GM10248 (cell line): ENCODE data around the gene PLIN4.

Experiments used
- CTCF ChIA-PET: fragments of 300-600 bp; sonication (Branson Sonifier 250); formaldehyde crosslinking; extraction: SDS; loops from one replicate; lab custom pipeline; 2021; ENCODE audit warnings: antibody characterized with exemption; lab: Yijun Ruan, JAX
- POLR2A ChIA-PET: fragments of 350-650 bp; sonication (Branson Sonifier 250); formaldehyde crosslinking; extraction: SDS; loops from one replicate; lab custom pipeline; 2020; ENCODE audit warnings: antibody characterized with exemption; lab: Yijun Ruan, JAX
- DNase-seq: peaks from one replicate; pipeline ENCODE4 v3.0.0; 2012; ENCODE audit errors: extremely low spot score
- TF ChIP-seq, protein P1 (sequence below): IDR thresholded peaks from 2 replicates; pipeline ENCODE4 v1.5.1; 2012; ENCODE audit warnings: mild to moderate bottlenecking, low read depth; ENCODE audit errors: extremely low read depth, missing control alignments, control extremely low read depth

Gene PLIN4

DNA sequence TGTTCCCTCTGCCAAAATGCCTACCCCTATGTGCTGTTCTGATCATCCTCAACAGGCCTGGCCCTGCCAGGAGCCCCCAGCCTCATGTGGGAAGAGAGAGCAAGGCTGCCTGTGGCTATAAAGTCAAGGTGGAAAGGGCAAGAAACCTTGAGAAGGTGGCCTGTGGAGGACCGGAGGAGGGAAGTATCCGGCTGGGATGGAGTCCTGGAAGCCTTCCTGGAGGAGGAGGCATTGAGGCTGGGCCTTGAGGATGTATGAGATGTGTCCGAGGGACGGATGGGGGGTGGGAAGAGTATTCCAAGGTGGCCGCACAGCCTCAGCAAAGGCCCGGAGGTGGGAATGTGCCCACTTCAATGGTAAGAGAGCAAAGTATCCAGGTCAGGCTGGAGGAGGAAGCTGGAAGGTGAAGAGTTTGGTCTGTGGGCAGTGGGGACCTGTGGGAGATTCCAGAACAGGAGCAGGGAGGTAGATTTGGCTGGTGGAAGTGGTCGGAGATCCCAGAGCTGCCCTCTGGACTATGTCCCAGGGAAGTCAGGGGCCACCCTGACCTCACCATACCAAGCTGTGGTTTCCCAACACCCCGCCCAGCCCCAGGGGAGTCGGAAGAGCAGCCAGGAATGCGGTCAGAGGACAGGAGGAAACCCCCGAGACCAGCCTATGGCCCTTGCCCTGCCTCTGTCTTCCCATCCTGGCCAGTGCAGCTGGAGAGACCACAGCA, 3.0 kb upstream of the PLIN4 start:
- POLR2A ChIA-PET = no interaction called here
- DNase-seq = no peak
- TF ChIP-seq, protein P1, sequence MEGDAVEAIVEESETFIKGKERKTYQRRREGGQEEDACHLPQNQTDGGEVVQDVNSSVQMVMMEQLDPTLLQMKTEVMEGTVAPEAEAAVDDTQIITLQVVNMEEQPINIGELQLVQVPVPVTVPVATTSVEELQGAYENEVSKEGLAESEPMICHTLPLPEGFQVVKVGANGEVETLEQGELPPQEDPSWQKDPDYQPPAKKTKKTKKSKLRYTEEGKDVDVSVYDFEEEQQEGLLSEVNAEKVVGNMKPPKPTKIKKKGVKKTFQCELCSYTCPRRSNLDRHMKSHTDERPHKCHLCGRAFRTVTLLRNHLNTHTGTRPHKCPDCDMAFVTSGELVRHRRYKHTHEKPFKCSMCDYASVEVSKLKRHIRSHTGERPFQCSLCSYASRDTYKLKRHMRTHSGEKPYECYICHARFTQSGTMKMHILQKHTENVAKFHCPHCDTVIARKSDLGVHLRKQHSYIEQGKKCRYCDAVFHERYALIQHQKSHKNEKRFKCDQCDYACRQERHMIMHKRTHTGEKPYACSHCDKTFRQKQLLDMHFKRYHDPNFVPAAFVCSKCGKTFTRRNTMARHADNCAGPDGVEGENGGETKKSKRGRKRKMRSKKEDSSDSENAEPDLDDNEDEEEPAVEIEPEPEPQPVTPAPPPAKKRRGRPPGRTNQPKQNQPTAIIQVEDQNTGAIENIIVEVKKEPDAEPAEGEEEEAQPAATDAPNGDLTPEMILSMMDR = no peak
- CTCF ChIA-PET = interaction anchor here (1.0 to 6.0 kb wide), 4 partner anchors 14 to 116 kb away, joined by 3 to 64 read pairs (median 15); partner anchors contain the start of gene PLIN5

GRCh38 chr19:4519521-4520277, 1.4 kb upstream of the PLIN4 start:
- CTCF ChIA-PET = no interaction called here
- POLR2A ChIA-PET = no interaction called here
- TF ChIP-seq, protein P1 = no peak
- no peak for DNase-seq

DNA sequence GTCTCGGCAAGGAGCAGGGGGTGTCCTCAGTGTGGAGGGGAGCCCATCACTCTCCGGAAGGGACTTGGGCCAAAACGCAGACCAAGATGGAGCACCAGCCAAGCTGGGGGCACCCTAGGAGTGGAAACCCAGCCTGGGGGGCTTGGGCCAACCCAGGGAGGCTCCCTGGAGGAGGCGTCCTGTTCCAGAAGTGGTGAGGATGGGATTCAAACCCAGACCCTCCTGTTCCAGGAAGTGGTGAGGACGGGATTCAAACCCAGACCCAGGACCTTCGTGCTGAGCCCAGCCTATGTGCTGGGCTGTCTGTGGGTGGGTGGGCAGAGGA, 848 bp upstream of the PLIN4 start:
- CTCF ChIA-PET = no interaction called here
- TF ChIP-seq, protein P1 = no peak
- POLR2A ChIA-PET = no interaction called here
- DNase-seq = no peak

- TF ChIP-seq, protein P1 = no peak
These were observed 732 bp downstream of the PLIN4 start for GRCh38 chr19:4517451-4518057.

DNA sequence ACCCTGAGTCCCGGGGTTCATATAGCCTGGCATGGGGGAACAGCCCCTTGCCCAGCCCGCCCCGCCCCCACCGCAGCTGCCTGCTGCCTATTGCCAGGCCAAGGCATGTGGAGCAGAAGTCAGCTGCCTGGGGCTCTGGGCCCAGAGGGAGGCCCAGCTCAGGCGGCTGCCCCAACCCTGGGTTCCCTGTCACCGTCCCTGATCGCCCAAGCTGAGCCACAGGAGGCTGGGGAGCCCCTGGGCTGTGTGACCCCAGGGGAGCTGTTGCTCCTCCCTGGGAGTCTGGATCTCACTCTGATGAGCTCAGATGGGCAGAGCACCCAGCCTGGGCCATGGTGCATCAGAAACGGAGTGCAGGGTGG, 1.4 kb downstream of the PLIN4 start:
- TF ChIP-seq, protein P1 = no peak
- ChIA-PET POLR2A (no interaction called here), CTCF (interaction anchor here (0.7 to 1.7 kb wide), 4 partner anchors 8 to 695 kb away, joined by 3 to 10 read pairs (median 4); partner anchors contain the start of gene CHAF1A)

More at GRCh38 chr19:4517451-4518057, 732 bp downstream of the PLIN4 start:
- POLR2A ChIA-PET = interaction anchor here (0.6 kb wide), 1 partner anchor 683 kb away, joined by 4 read pairs; no protein-coding TSS in a partner anchor
- DNase-seq = no peak
- CTCF ChIA-PET = interaction anchor here (1.2 to 1.7 kb wide), 4 partner anchors 8 to 115 kb away, joined by 3 to 10 read pairs (median 4); partner anchors contain the start of gene CHAF1A

More for the DNA sequence above, 1.4 kb downstream of the PLIN4 start:
- DNase-seq = no peak
